ENCODE measurements around the gene PPP1R9A.

GRCh38 chr7:95286096-95286495, 378.7 kb downstream of the PPP1R9A start:
- TF ChIP-seq POLR2A (IDR thresholded peaks at IDR 0.05) (no peak), CTCF (IDR thresholded peaks at IDR 0.05 in 4 of 5, conservative IDR thresholded peaks at IDR 0.05 in 1 of 5) (no peak)
